ENCODE measurements around the gene SOWAHB. TPM values are rescaled to one million over a fixed set of nuclear protein-coding genes. Genes with fewer than 3 reads are reported as not detected.

SOWAHB gene
- total and polyA plus RNA-seq, 2 experiments from 2014 or later: 8.7 to 18.9 TPM

DNA sequence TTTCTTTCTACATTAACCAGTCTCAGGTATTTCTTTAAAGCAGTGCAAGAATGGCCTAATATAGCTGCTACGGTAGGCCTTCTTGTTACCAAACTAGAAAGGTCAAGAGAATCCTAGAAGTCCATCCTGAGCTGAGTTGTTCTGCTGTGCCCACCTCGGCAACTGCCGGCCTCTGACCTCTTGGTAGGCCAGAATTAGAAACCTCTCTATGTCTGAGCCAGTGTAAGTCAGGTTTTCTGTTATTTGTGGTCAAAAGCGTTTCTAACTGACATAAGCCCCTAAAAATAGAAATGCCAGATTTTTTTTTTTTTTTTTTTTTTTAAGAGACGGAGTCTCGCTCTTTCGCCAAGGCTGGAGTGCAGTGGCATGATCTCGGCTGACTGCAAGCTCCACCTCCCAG, 43.1 kb downstream of the SOWAHB start:
- H2AFZ ChIP-seq: no peak overlapping the region
- H3K79me2 ChIP-seq: no peaks in the 10 kb centered on the region
- H3K4me1 ChIP-seq (ENCODE audit: insufficient read depth): peaks cover 30% of the 10 kb centered on the region
- no peaks in the 10 kb centered on the region for H3K9me3 ChIP-seq (ENCODE audit: low read depth)
- TF ChIP-seq, protein P1, sequence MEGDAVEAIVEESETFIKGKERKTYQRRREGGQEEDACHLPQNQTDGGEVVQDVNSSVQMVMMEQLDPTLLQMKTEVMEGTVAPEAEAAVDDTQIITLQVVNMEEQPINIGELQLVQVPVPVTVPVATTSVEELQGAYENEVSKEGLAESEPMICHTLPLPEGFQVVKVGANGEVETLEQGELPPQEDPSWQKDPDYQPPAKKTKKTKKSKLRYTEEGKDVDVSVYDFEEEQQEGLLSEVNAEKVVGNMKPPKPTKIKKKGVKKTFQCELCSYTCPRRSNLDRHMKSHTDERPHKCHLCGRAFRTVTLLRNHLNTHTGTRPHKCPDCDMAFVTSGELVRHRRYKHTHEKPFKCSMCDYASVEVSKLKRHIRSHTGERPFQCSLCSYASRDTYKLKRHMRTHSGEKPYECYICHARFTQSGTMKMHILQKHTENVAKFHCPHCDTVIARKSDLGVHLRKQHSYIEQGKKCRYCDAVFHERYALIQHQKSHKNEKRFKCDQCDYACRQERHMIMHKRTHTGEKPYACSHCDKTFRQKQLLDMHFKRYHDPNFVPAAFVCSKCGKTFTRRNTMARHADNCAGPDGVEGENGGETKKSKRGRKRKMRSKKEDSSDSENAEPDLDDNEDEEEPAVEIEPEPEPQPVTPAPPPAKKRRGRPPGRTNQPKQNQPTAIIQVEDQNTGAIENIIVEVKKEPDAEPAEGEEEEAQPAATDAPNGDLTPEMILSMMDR (IDR thresholded peaks at IDR 0.05; ENCODE audit: poor library complexity): no peak
- TF ChIP-seq EZH2 (IDR thresholded peaks at IDR 0.05; ENCODE audit: borderline replicate concordance): no peak
- TF ChIP-seq EZH2phosphoT487 (IDR thresholded peaks at IDR 0.05; ENCODE audit: low read depth, severe bottlenecking, unreplicated experiment): no peak
- no peaks in the 10 kb centered on the region for H3K9me2 ChIP-seq (replicated peaks; ENCODE audit: insufficient read depth)
- peak overlapping the region; percentile 78 for H3K27ac ChIP-seq
- H3K27me3 ChIP-seq: no peaks in the 10 kb centered on the region
- no peak overlapping the region for H3K4me2 ChIP-seq
- H3K4me3 ChIP-seq: no peak overlapping the region
- WGBS (ENCODE audit: low lambda C conversion rate, missing lambda C conversion rate): 90% methylated on average over 8 of the region's 8 CpGs
- H3K36me3 ChIP-seq (replicated peaks; ENCODE audit: insufficient read depth, low read depth): no peaks in the 10 kb centered on the region
- DNase-seq (ENCODE audit: low spot score): no peak
- H4K20me1 ChIP-seq (ENCODE audit: insufficient read depth, poor library complexity, severe bottlenecking): no peaks in the 10 kb centered on the region

DNA sequence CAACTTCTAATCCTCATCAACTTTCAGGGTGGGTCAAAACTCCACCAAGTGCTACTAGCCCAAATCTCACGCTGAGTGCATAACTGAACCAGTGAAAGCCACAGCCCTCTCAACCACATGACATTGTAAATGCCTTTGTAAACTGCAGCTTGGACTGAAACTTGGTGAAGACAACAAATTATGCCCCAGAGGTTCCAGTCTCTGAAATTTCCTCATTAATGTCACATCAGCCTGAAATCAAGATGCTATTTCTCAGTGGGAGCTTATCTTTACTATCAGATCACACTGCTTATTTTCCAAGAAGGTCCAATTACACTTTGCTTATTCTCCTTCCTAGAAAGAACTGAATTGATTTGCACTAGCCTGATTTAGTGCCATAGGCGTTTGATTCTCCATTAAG, 46.6 kb downstream of the SOWAHB start:
- 93% methylated on average over 2 of the region's 2 CpGs for WGBS (ENCODE audit: low lambda C conversion rate, missing lambda C conversion rate)

DNA sequence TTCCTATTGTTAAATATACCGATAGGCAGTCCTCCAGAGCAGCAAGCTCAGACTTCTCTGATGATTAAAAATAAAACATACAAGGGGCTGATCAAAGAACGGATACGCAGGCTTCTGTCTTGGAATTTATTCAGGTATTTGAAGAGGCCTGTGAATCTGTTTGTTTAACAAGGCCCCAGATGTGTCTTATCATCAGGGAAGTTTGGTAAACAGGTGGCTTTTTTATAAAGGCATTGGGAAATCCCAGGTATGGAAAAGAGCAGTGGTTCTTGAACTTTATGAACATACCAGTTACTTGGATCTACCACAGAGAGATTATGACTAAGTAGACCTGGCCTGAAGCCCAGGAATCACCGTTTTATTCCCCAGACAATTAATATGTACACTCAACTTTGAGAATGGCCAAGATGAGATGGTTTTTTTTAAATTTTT, 47.9 kb downstream of the SOWAHB start:
- Histone ChIP-seq H3K9me3 (ENCODE audit: low read depth) (no peaks in the 10 kb centered on the region), H3K27ac (no peak overlapping the region), H3K79me2 (no peaks in the 10 kb centered on the region), H3K36me3 (replicated peaks; ENCODE audit: insufficient read depth, low read depth) (no peaks in the 10 kb centered on the region), H3K4me3 (no peak overlapping the region), H3K27me3 (no peaks in the 10 kb centered on the region), H3K4me1 (ENCODE audit: insufficient read depth) (no peaks in the 10 kb centered on the region), H3K9me2 (replicated peaks; ENCODE audit: insufficient read depth) (no peaks in the 10 kb centered on the region), H3K4me2 (no peak overlapping the region), H4K20me1 (ENCODE audit: insufficient read depth, poor library complexity, severe bottlenecking) (no peaks in the 10 kb centered on the region), H2AFZ (no peak overlapping the region)
- DNase-seq (ENCODE audit: low spot score): peak; percentile 32
- 50% methylated on average over 4 of the region's 4 CpGs for WGBS (ENCODE audit: low lambda C conversion rate, missing lambda C conversion rate)
- no peak for TF ChIP-seq EZH2 (IDR thresholded peaks at IDR 0.05; ENCODE audit: borderline replicate concordance)
- TF ChIP-seq, protein P1 (IDR thresholded peaks at IDR 0.05; ENCODE audit: poor library complexity): no peak
- TF ChIP-seq EZH2phosphoT487 (IDR thresholded peaks at IDR 0.05; ENCODE audit: low read depth, severe bottlenecking, unreplicated experiment): no peak

More for the DNA sequence above, 46.6 kb downstream of the SOWAHB start:
- no peaks in the 10 kb centered on the region for H3K9me3 ChIP-seq (ENCODE audit: low read depth)
- H3K4me1 ChIP-seq (ENCODE audit: insufficient read depth): peaks cover 12% of the 10 kb centered on the region
- H3K79me2 ChIP-seq: no peaks in the 10 kb centered on the region
- H3K9me2 ChIP-seq (replicated peaks; ENCODE audit: insufficient read depth): no peaks in the 10 kb centered on the region
- H3K36me3 ChIP-seq (replicated peaks; ENCODE audit: insufficient read depth, low read depth): no peaks in the 10 kb centered on the region
- no peak overlapping the region for H3K27ac ChIP-seq
- DNase-seq (ENCODE audit: low spot score): no peak
- no peaks in the 10 kb centered on the region for H4K20me1 ChIP-seq (ENCODE audit: insufficient read depth, poor library complexity, severe bottlenecking)
- H3K4me2 ChIP-seq: no peak overlapping the region
- no peak overlapping the region for H2AFZ ChIP-seq
- H3K4me3 ChIP-seq: no peak overlapping the region
- no peaks in the 10 kb centered on the region for H3K27me3 ChIP-seq
- TF ChIP-seq EZH2 (IDR thresholded peaks at IDR 0.05; ENCODE audit: borderline replicate concordance): no peak
- TF ChIP-seq EZH2phosphoT487 (IDR thresholded peaks at IDR 0.05; ENCODE audit: low read depth, severe bottlenecking, unreplicated experiment): no peak
- TF ChIP-seq, protein P1 (IDR thresholded peaks at IDR 0.05; ENCODE audit: poor library complexity): no peak

Other genes starting within 250 kb of the SOWAHB start
- 140 and 146 TPM in 2 replicates for gene SEPTIN11, start 51.6 kb upstream of the SOWAHB start, total RNA-seq
- gene SEPTIN11, start 51.6 kb upstream of the SOWAHB start, polyA plus RNA-seq: 68.3 and 74.7 TPM in 2 replicates
- gene CCNI, start 177.8 kb upstream of the SOWAHB start, total RNA-seq: 212 and 222 TPM in 2 replicates
- gene CCNI, start 177.8 kb upstream of the SOWAHB start, polyA plus RNA-seq: 147 and 160 TPM in 2 replicates